ENCODE data around the gene PER3. TPM values are rescaled to one million over a fixed set of nuclear protein-coding genes. Genes with fewer than 3 reads are reported as not detected.

Gene PER3
- total and polyA plus RNA-seq, 2 of the 13 experiments (the other 11 are each of a cell fraction or from before 2014, with no cell fraction given) = 3.0 to 6.0 TPM

- peak; percentile 77 for TF ChIP-seq CTCF (CRISPR knock-in tag; IDR thresholded peaks at IDR 0.05)
- no peak for TF ChIP-seq SKI (IDR thresholded peaks at IDR 0.05; ENCODE audit: partially characterized antibody)
- no peak for TF ChIP-seq ZNF234 (CRISPR knock-in tag; conservative IDR thresholded peaks at IDR 0.05)
- no peak for TF ChIP-seq MED13 (CRISPR knock-in tag; IDR thresholded peaks at IDR 0.05)
- no peak for TF ChIP-seq GABPA (IDR thresholded peaks at IDR 0.05; ENCODE audit: low read depth, low read length)
- TF ChIP-seq GABPA (CRISPR knock-in tag; IDR thresholded peaks at IDR 0.05; ENCODE audit: low read depth) = no peak
- TF ChIP-seq, protein P1, sequence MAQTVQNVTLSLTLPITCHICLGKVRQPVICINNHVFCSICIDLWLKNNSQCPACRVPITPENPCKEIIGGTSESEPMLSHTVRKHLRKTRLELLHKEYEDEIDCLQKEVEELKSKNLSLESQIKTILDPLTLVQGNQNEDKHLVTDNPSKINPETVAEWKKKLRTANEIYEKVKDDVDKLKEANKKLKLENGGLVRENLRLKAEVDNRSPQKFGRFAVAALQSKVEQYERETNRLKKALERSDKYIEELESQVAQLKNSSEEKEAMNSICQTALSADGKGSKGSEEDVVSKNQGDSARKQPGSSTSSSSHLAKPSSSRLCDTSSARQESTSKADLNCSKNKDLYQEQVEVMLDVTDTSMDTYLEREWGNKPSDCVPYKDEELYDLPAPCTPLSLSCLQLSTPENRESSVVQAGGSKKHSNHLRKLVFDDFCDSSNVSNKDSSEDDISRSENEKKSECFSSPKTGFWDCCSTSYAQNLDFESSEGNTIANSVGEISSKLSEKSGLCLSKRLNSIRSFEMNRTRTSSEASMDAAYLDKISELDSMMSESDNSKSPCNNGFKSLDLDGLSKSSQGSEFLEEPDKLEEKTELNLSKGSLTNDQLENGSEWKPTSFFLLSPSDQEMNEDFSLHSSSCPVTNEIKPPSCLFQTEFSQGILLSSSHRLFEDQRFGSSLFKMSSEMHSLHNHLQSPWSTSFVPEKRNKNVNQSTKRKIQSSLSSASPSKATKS (CRISPR knock-in tag; IDR thresholded peaks at IDR 0.05) = no peak
- no peak for TF ChIP-seq FOXC1 (CRISPR knock-in tag; IDR thresholded peaks at IDR 0.05; ENCODE audit: borderline replicate concordance)
- no peak for TF ChIP-seq CBX2 (IDR thresholded peaks at IDR 0.05; ENCODE audit: low read depth, low read length)
- TF ChIP-seq CBX2 (CRISPR knock-in tag; IDR thresholded peaks at IDR 0.05; ENCODE audit: low read depth) = no peak
- TF ChIP-seq, protein P2, sequence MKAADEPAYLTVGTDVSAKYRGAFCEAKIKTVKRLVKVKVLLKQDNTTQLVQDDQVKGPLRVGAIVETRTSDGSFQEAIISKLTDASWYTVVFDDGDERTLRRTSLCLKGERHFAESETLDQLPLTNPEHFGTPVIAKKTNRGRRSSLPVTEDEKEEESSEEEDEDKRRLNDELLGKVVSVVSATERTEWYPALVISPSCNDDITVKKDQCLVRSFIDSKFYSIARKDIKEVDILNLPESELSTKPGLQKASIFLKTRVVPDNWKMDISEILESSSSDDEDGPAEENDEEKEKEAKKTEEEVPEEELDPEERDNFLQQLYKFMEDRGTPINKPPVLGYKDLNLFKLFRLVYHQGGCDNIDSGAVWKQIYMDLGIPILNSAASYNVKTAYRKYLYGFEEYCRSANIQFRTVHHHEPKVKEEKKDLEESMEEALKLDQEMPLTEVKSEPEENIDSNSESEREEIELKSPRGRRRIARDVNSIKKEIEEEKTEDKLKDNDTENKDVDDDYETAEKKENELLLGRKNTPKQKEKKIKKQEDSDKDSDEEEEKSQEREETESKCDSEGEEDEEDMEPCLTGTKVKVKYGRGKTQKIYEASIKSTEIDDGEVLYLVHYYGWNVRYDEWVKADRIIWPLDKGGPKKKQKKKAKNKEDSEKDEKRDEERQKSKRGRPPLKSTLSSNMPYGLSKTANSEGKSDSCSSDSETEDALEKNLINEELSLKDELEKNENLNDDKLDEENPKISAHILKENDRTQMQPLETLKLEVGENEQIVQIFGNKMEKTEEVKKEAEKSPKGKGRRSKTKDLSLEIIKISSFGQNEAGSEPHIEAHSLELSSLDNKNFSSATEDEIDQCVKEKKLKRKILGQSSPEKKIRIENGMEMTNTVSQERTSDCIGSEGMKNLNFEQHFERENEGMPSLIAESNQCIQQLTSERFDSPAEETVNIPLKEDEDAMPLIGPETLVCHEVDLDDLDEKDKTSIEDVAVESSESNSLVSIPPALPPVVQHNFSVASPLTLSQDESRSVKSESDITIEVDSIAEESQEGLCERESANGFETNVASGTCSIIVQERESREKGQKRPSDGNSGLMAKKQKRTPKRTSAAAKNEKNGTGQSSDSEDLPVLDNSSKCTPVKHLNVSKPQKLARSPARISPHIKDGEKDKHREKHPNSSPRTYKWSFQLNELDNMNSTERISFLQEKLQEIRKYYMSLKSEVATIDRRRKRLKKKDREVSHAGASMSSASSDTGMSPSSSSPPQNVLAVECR (CRISPR knock-in tag; IDR thresholded peaks at IDR 0.05; ENCODE audit: borderline replicate concordance) = no peak
- no peak for TF ChIP-seq ZNF558 (CRISPR knock-in tag; IDR thresholded peaks at IDR 0.05; ENCODE audit: borderline replicate concordance)
- no peak for TF ChIP-seq TCF7L2 (IDR thresholded peaks at IDR 0.05; ENCODE audit: low read depth, low read length)
- no peak for TF ChIP-seq ZNF746 (CRISPR knock-in tag; IDR thresholded peaks at IDR 0.05)
- TF ChIP-seq DRAP1 (CRISPR knock-in tag; IDR thresholded peaks at IDR 0.05) = no peak
- TF ChIP-seq, protein P3, sequence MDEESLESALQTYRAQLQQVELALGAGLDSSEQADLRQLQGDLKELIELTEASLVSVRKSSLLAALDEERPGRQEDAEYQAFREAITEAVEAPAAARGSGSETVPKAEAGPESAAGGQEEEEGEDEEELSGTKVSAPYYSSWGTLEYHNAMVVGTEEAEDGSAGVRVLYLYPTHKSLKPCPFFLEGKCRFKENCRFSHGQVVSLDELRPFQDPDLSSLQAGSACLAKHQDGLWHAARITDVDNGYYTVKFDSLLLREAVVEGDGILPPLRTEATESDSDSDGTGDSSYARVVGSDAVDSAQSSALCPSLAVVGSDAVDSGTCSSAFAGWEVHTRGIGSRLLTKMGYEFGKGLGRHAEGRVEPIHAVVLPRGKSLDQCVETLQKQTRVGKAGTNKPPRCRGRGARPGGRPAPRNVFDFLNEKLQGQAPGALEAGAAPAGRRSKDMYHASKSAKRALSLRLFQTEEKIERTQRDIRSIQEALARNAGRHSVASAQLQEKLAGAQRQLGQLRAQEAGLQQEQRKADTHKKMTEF (CRISPR knock-in tag; IDR thresholded peaks at IDR 0.05) = peak; percentile 34
These were observed 31.3 kb upstream of the PER3 start (continued) for GRCh38 chr1:7752512-7753417.
